ENCODE data around the gene NID2.

The NID2 gene

DNA sequence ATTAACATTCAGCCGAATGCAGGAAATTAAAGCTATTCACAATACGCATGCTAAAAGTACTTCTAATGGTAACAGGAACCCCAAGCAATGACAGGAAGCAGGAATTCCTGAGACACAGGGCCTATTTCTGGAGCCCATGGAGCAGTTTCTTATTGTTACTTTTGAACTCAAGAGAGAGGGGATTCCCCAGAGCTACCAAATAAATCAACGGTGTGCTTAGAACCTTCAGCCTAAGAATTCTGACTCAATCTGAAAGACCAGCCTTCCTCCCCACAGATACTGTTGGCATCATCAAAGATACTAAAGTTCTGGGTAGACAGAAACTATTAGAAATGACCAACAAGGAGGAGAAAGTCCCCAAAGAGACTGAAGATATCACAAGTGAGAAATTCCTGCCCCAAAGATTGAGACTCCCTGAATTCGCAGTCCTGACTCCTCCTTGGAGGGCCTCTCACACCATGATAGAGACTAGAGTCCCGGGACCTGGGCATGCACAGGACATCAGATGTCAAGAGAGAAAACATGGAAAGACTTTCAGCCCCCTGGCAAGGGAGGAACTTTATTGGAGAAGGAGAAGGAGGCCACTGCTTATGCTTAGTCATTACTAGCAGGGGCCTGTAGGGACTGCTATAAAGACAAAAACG, 46.8 kb downstream of the NID2 start:
- no peak for DNase-seq (ENCODE audit: low read depth)
- TF ChIP-seq, protein P1, sequence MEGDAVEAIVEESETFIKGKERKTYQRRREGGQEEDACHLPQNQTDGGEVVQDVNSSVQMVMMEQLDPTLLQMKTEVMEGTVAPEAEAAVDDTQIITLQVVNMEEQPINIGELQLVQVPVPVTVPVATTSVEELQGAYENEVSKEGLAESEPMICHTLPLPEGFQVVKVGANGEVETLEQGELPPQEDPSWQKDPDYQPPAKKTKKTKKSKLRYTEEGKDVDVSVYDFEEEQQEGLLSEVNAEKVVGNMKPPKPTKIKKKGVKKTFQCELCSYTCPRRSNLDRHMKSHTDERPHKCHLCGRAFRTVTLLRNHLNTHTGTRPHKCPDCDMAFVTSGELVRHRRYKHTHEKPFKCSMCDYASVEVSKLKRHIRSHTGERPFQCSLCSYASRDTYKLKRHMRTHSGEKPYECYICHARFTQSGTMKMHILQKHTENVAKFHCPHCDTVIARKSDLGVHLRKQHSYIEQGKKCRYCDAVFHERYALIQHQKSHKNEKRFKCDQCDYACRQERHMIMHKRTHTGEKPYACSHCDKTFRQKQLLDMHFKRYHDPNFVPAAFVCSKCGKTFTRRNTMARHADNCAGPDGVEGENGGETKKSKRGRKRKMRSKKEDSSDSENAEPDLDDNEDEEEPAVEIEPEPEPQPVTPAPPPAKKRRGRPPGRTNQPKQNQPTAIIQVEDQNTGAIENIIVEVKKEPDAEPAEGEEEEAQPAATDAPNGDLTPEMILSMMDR (conservative IDR thresholded peaks at IDR 0.05; ENCODE audit: low read depth, low read length), result no peak
- no peak overlapping the region for H3K4me3 ChIP-seq (ENCODE audit: low read length)

DNA sequence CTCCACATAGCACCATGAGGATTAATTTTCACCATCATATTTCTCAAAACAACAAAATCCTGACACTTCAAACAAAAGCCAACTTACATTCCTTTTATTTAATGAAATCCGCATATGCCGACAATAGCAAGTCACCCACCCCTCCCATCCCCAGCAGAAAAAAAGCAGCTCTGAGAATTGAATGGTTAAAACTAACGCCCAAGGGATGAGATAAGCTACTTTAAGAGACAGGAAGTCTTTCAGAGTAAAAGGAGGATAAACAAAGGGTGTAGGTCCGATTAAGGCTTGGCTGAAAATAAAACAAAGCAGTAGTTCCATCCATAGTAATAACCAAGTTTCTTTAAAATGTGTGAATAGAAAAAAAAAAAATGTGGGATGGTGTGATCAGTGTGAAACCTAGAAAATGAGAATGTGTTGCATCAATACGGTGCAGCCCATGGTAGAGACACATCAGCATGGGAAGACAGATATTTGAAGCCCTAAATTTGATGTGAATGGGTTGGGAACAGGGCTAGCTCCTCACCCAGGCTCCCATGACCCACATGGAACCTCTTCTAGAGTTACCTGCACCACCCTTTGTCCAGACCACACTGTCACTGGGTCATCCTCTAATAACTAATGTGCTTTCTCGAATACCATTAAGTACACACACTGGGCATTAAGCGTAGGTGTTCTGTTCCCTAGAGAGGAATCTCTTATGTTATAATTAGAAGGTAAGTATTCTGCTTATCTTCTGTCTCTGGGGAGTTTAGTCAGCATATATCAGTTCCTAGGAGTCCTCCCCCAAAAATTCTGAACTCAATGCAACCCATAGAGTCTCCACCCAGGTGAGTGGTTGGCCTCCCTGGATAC, 47.8 kb downstream of the NID2 start:
- H3K4me3 ChIP-seq (ENCODE audit: low read length), result no peak overlapping the region
- TF ChIP-seq, protein P1 (conservative IDR thresholded peaks at IDR 0.05; ENCODE audit: low read depth, low read length), result no peak
- DNase-seq (ENCODE audit: low read depth), result no peak

DNA sequence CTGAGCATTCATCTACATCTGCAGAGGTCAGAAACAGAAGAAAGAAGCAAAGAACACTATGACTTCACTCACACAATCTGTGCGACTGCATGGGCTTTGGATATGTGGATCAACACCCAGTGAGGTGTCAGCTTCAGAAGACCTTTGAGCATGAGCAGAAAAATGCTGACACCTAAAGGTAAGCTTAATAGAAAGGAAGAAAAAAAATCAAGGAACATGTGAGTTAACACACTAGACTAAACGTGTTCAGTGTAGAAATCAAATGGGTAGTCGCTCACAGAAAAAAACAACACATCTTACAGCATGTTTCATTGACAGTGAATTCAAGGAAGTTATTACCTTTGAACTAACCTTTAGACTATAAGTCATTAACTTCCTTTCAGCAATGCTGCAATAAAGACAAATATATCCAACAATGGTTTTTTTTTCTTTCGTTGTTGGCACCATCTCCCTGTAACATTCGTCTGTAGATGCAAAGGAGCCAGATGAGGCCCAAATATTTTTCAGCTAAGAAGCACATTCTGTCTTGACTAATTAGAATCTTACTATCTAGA, 48.6 kb downstream of the NID2 start:
- DNase-seq (ENCODE audit: low read depth), result no peak
- TF ChIP-seq, protein P1 (conservative IDR thresholded peaks at IDR 0.05; ENCODE audit: low read depth, low read length), result no peak
- no peak overlapping the region for H3K4me3 ChIP-seq (ENCODE audit: low read length)

DNA sequence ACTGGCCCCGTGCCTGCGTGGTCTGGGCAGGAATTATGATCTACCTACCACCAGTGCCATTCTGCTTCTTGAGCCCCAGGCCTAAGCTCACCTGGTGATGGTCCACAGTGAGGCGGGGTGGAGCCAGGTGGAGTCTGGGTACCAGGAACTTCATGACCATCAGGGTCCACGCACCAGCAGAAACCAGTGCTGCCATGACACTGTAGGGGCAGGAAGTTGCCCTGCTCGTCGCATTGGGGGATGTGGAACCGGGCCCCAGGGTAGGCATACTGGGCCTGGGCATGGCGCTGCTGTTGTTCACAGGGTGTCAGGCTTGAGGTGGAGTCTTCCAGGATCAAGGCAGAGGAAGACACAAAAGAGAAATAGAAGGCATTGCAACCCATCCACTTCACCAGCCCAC, 49.9 kb downstream of the NID2 start:
- TF ChIP-seq, protein P1 (conservative IDR thresholded peaks at IDR 0.05; ENCODE audit: low read depth, low read length), result no peak
- no peak overlapping the region for H3K4me3 ChIP-seq (ENCODE audit: low read length)
- DNase-seq (ENCODE audit: low read depth), result no peak

DNA sequence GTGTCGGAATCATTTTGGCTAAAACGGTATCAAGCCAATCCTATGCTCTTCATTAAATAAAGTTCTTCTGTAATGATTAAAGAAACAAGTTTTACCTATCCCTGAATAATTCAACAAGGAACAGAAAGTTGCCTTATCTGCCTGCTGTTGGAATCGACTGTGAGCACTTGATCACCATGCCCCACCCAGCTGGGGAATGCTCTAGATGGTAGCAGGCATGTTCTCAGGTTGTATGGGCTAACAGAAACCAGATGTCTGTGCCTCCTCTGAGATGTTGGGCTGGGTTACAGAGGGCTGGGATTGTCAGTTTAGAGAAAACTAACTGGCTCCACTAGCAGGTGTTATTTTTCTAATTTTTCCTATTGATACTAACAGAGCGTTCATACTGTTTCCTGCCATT, 50.6 kb downstream of the NID2 start:
- TF ChIP-seq, protein P1 (conservative IDR thresholded peaks at IDR 0.05; ENCODE audit: low read depth, low read length), result no peak
- no peak overlapping the region for H3K4me3 ChIP-seq (ENCODE audit: low read length)
- no peak for DNase-seq (ENCODE audit: low read depth)

DNA sequence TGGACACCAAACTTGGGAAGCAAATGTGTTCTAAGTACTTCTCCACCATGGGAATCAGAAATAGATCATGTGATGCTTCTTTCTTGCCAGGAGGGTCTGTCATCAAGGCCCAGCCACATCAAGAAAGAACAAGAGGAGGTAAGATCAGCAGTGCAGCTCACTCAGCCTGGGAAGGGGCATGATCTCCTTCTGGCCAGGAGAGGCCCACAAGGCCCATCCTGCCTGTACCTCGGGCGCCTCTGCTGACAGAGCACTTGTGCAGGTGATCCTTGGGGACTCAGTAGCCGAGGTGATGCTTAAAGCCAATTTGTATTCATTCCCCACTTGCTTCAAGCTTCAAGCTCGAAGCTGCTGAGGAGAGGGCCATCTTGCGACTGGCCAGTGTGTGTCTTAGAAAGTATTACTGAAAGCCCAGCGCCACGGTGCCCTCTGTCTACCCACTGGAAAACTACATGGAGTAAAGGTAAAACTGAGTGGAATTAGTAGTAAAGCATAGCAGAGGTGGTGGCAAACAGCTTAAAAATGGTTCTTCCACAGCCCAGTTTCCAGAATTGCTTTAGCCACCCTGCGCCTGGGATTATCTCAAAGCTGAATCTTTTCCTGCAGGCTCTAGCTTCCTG, 53.3 kb downstream of the NID2 start:
- TF ChIP-seq, protein P1 (conservative IDR thresholded peaks at IDR 0.05; ENCODE audit: low read depth, low read length), result peak; percentile 66
- H3K4me3 ChIP-seq (ENCODE audit: low read length), result no peak overlapping the region
- DNase-seq (ENCODE audit: low read depth), result no peak
